H1 (cell line): ENCODE measurements around the gene CHRDL2. TPM values are rescaled to one million over a fixed set of nuclear protein-coding genes. Genes with fewer than 3 reads are reported as not detected.

Experiments
- CTCF ChIP-seq, 3 experiments: IDR thresholded peaks; 1 replicate in 2 of 3; 2 replicates in 1 of 3; pipeline versions ENCODE4 v1.5.1 to v1.6.1; 2011; ENCODE audit warnings: low read length in 3 of 3, mild to moderate bottlenecking in 3 of 3, inconsistent platforms in 2 of 3, low read depth in 1 of 3, moderate library complexity in 1 of 3; ENCODE audit not compliant: insufficient read depth in 1 of 3; ENCODE audit errors: control extremely low read depth in 1 of 3
- PHF8 ChIP-seq: fragments of 200-600 bp; sonication (generic); conservative IDR thresholded peaks from 2 replicates; pipeline ENCODE4 v1.7.1; 2012; ENCODE audit warnings: low read depth, mild to moderate bottlenecking, inconsistent platforms, low read length, moderate library complexity
- polyA plus RNA-seq, 7 experiments: library from polyadenylated mRNA; depleted of rRNA in 3 of 7; stranded (reverse) in 5 of 7; unstranded in 2 of 7; fragments of >200 nt in 5 of 7; fragments of 200-250 nt in 2 of 7; gene quantifications; 1 replicate in 5 of 7; 2 replicates in 1 of 7; 4 replicates in 1 of 7; pipeline versions ENCODE4 v1.2.1 to v1.2.3, GENCODE V29; 2011 to 2013; ENCODE audit warnings: missing spikeins in 2 of 7, mixed read lengths in 2 of 7
- total RNA-seq: library from RNA; stranded (reverse); fragmentation: NEBNext Ultra II Directional; extraction: Animal tissue kit (Norgen Biotek cat#: 25700); gene quantifications from 2 replicates; pipeline ENCODE4 v1.2.1, GENCODE V29; 2021

The CHRDL2 gene
- total and polyA plus RNA-seq, 2 of the 8 experiments (the other 6 are each of a cell fraction or from before 2014, with no cell fraction given) = 0.26 to 0.48 TPM

DNA sequence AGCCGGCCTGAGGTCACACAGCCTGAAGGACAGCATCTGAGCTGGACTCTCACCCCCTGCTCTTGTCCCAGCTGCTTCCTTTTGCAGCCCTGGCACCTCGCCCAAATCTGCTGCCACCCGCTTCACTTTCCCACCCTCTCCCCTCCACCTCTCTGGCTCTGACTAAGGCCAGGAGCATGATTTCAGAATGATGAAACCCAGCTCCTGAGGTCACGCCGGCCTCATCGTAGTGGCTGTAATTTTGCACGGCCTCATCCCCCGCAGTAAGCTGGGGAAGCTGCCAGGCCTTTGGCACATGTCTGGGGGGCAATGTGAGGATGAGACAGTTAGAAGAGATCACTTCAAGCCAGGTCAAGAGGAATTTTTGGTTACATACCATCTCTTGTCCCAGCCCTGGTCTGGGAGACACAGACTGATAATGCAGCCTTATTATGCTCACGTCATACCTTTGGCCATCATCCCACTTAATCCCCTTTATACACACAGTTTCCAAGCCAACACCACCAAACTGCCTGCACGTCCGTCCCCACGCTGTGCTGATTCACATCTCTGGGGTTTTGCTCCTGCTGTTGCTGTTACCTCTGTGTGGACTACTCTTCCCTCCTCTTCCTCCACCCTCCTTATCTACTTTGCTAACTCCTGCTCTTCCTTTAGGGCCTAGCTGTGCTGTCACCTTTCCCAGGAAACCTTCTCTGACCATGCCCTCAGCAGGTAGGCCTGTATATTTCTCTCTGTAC lies 58.1 kb downstream of the CHRDL2 start (continued):
- TF ChIP-seq CTCF (IDR thresholded peaks at IDR 0.05; ENCODE audit: control extremely low read depth in 1 of 3, insufficient read depth in 1 of 3, low read depth in 1 of 3, low read length in 3 of 3) = no peak
- no peak for TF ChIP-seq PHF8
- TF ChIP-seq, all 59 proteins: peak for 0
